ENCODE data around the gene GATB.

The GATB gene

GRCh38 chr4:151676301-151676700 lies 84.5 kb downstream of the GATB start:
- in situ Hi-C loops (cut with HindIII; ENCODE audit: low sequenced_read_pairs) = no loop called here

- in situ Hi-C loops (cut with HindIII; ENCODE audit: low sequenced_read_pairs) = no loop called here
Measured at GRCh38 chr4:151675411-151675971, 85.3 kb downstream of the GATB start.

- in situ Hi-C loops (cut with HindIII; ENCODE audit: low sequenced_read_pairs) = no loop called here
Measured at GRCh38 chr4:151674804-151675391, 85.9 kb downstream of the GATB start.

- in situ Hi-C loops (cut with HindIII; ENCODE audit: low sequenced_read_pairs) = no loop called here
Measured at GRCh38 chr4:151673908-151674520, 86.8 kb downstream of the GATB start.

- in situ Hi-C loops (cut with HindIII; ENCODE audit: low sequenced_read_pairs) = no loop called here
Measured at GRCh38 chr4:151672996-151673395, 87.8 kb downstream of the GATB start.

GRCh38 chr4:151671541-151672059 lies 89.2 kb downstream of the GATB start:
- in situ Hi-C loops (cut with HindIII; ENCODE audit: low sequenced_read_pairs) = no loop called here

GRCh38 chr4:151670843-151671242 lies 90.0 kb downstream of the GATB start:
- in situ Hi-C loops (cut with HindIII; ENCODE audit: low sequenced_read_pairs) = no loop called here

- in situ Hi-C loops (cut with HindIII; ENCODE audit: low sequenced_read_pairs) = no loop called here
Measured at GRCh38 chr4:151669990-151670389, 90.8 kb downstream of the GATB start.

GRCh38 chr4:151668689-151669402 lies 92.0 kb downstream of the GATB start:
- in situ Hi-C loops (cut with HindIII; ENCODE audit: low sequenced_read_pairs) = no loop called here

- in situ Hi-C loops (cut with HindIII; ENCODE audit: low sequenced_read_pairs) = no loop called here
Measured at GRCh38 chr4:151667666-151668065, 93.1 kb downstream of the GATB start.

- in situ Hi-C loops (cut with HindIII; ENCODE audit: low sequenced_read_pairs) = no loop called here
Measured at GRCh38 chr4:151667048-151667447, 93.8 kb downstream of the GATB start.

- in situ Hi-C loops (cut with HindIII; ENCODE audit: low sequenced_read_pairs) = no loop called here
Measured at GRCh38 chr4:151666501-151666900, 94.3 kb downstream of the GATB start.

- in situ Hi-C loops (cut with HindIII; ENCODE audit: low sequenced_read_pairs) = no loop called here
Measured at GRCh38 chr4:151665785-151666127, 95.1 kb downstream of the GATB start.

- in situ Hi-C loops (cut with HindIII; ENCODE audit: low sequenced_read_pairs) = no loop called here
Measured at GRCh38 chr4:151665022-151665784, 95.6 kb downstream of the GATB start.

GRCh38 chr4:151664289-151664688 lies 96.5 kb downstream of the GATB start:
- in situ Hi-C loops (cut with HindIII; ENCODE audit: low sequenced_read_pairs) = no loop called here

- in situ Hi-C loops (cut with HindIII; ENCODE audit: low sequenced_read_pairs) = no loop called here
Measured at GRCh38 chr4:151663109-151663508, 97.7 kb downstream of the GATB start.

- in situ Hi-C loops (cut with HindIII; ENCODE audit: low sequenced_read_pairs) = no loop called here
Measured at GRCh38 chr4:151661873-151662272, 98.9 kb downstream of the GATB start.

GRCh38 chr4:151660676-151661075 lies 100.1 kb downstream of the GATB start:
- in situ Hi-C loops (cut with HindIII; ENCODE audit: low sequenced_read_pairs) = no loop called here

GRCh38 chr4:151659601-151660364 lies 101.0 kb downstream of the GATB start:
- in situ Hi-C loops (cut with HindIII; ENCODE audit: low sequenced_read_pairs) = no loop called here

GRCh38 chr4:151658959-151659600 lies 101.7 kb downstream of the GATB start:
- in situ Hi-C loops (cut with HindIII; ENCODE audit: low sequenced_read_pairs) = no loop called here
